Heart left ventricle (tissue), 16 donors: Measurements from ENCODE around the gene TGM1. TPM values are rescaled to one million over a fixed set of nuclear protein-coding genes. Genes with fewer than 3 reads are reported as not detected.

Source experiments
- ATAC-seq, 4 donors: fragments of 200-7000 bp; cut with Tn5 transposase; one replicate each; pipeline ENCODE4 v1.9.1; 2020 to 2022; ENCODE audit warnings: moderate library complexity in 4 of 4, mild to moderate bottlenecking in 3 of 4, moderate number of reproducible peaks in 1 of 4
- DNase-seq, 5 donors: peaks; one replicate each; pipeline ENCODE4 v3.0.0-alpha.2; 2020
- H3K27ac ChIP-seq, 12 donors: fragments of 200-600 bp; sonication (generic) in 4 of 12; one replicate each; pipeline versions ENCODE4 v1.5.0 to v1.8.0; 2016 to 2022; ENCODE audit warnings: mild to moderate bottlenecking in 2 of 12
- H3K27me3 ChIP-seq, 9 donors: fragments of 200-600 bp; sonication (generic) in 2 of 9; one replicate each; pipeline versions ENCODE4 v1.5.1 to v1.8.0; 2016 to 2022; ENCODE audit warnings: mild to moderate bottlenecking in 3 of 9
- H3K36me3 ChIP-seq, 9 donors: fragments of 200-600 bp; sonication (generic) in 2 of 9; one replicate each; pipeline versions ENCODE4 v1.5.0 to v1.8.0; 2018 to 2022; ENCODE audit warnings: mild to moderate bottlenecking in 2 of 9
- H3K4me1 ChIP-seq, 12 donors: fragments of 200-600 bp; sonication (generic) in 4 of 12; one replicate each; pipeline versions ENCODE4 v1.5.0 to v1.8.0; 2016 to 2022; ENCODE audit warnings: mild to moderate bottlenecking in 3 of 12
- H3K4me3 ChIP-seq, 12 donors: fragments of 200-600 bp; sonication (generic) in 4 of 12; one replicate each; pipeline versions ENCODE4 v1.5.0 to v1.8.0; 2017 to 2022; ENCODE audit warnings: mild to moderate bottlenecking in 9 of 12, moderate library complexity in 4 of 12
- H3K9me3 ChIP-seq, 12 donors: fragments of 200-600 bp; sonication (generic) in 4 of 12; one replicate each; pipeline versions ENCODE4 v1.5.0 to v1.8.0; 2016 to 2022; ENCODE audit warnings: mild to moderate bottlenecking in 1 of 12
- CTCF ChIP-seq, 12 donors: fragments of 200-600 bp; sonication (generic) in 4 of 12; IDR thresholded peaks; one replicate each; pipeline versions ENCODE4 v1.5.0 to v1.8.0; 2018 to 2022; ENCODE audit warnings: antibody characterized with exemption in 12 of 12, mild to moderate bottlenecking in 5 of 12
- POLR2A ChIP-seq, 2 donors: fragments of 450-650 bp; IDR thresholded peaks; one replicate each; pipeline ENCODE4 v1.6.1; 2017; ENCODE audit warnings: antibody characterized with exemption in 2 of 2, mild to moderate bottlenecking in 2 of 2, moderate library complexity in 2 of 2
- WGBS, 4 donors: extraction: QIAGEN DNeasy Blood & Tissue Kit in 2 of 4; methylation state at CpG; one replicate each; pipeline versions ENCODE4 v1.1.5 to v1.1.7; 2013 to 2018; 5-methylcytosine and 5-hydroxymethylcytosine counted together
- intact Hi-C, 10 donors: fragments of 100-400 bp; cut with DNase I; formaldehyde crosslinking; loops; one replicate each; pipeline versions ENCODE4 v1.11.1 to v1.14.2; 2022
- polyA plus RNA-seq, 2 donors: library from polyadenylated mRNA; stranded (reverse); fragments of 200-250 nt; gene quantifications; one replicate each; pipeline ENCODE4 v1.2.3, GENCODE V29; 2013
- total RNA-seq, 9 donors: library from RNA; depleted of rRNA in 2 of 9; stranded (reverse); fragments of >200 nt in 2 of 9; fragmentation: NEBNext Ultra II Directional in 3 of 9; extraction: Animal tissue kit (Norgen Biotek cat#: 25700) in 3 of 9; gene quantifications; one replicate each; pipeline versions ENCODE4 v1.1.0 to v1.2.4, GENCODE V29; 2016 to 2023
- donor health status: ischemic (EF 13 %, LVEDD 7.1; RV severe dilation, severe dysfunction).
- donor health status: healthy with polysubstance abuse.
- donor health status: DM: no; HTN: yes; CAD: no.
- donor health status: DM: no; HTN: no; CAD: no.
- donor health status: ischemic (EF 25% LVEDD 6.9; RV normal size, moderate dysfunction).
- donor health status: ischemic (EF 25% LVEDD 5.7; RV mildly dilated, moderate dysfunction).
- donor health status: healthy.
- donor health status: DM: yes; HTN: yes; CAD: no.
- donor health status: ischemic (EF 35%, LVEDD 5.7; RV mildly dilated, moderate dysfunction).
- donor health status: nonischemic (EF 11% LVEDD 7.7; RV severe dilation, severe dysfunction).
- donor health status: DM: yes; HTN: yes; CAD: no.
- donor health status: PGD.
- donor health status: ischemic (EF 29% LVEDD 5.4; RV normal size, mild dysfunction).
- donor health status: nonischemic (EF 23%, LVEDD 6.1; RV moderate dilation, normal function).

TGM1 gene
- total and polyA plus RNA-seq, 11 donors, result 0.52 to 38.9 (median 0.98) TPM; not detected in 3

- ATAC-seq, result no peak
- WGBS, 4 donors, result 91 to 95% (median 94%) methylated on average over 5 to 9 of the region's 9 CpGs
Observed at GRCh38 chr14:24267516-24267915, 4.5 kb upstream of the TGM1 start.

GRCh38 chr14:24266344-24267244 is 3.6 kb upstream of the TGM1 start:
- ATAC-seq (no peak), DNase-seq (no peak)
- H3K36me3 ChIP-seq, result peaks cover 0 to 46% (median 30%) of the 10 kb centered on the region in 9 donors
- TF ChIP-seq CTCF (IDR thresholded peaks at IDR 0.05) (no peak), POLR2A (IDR thresholded peaks at IDR 0.05) (no peak)
- no peak overlapping the region for H3K4me3 ChIP-seq
- 84 to 91% (median 88%) methylated on average over 18 of the region's 18 CpGs for WGBS, 4 donors
- no peak overlapping the region for H3K27ac ChIP-seq
- H3K9me3 ChIP-seq, result no peaks in the 10 kb centered on the region
- H3K27me3 ChIP-seq, result no peaks in the 10 kb centered on the region
- intact Hi-C loops, result no loop called here
- H3K4me1 ChIP-seq, result peaks cover 0 to 7% (median 0%) of the 10 kb centered on the region in 12 donors

More at GRCh38 chr14:24267516-24267915, 4.5 kb upstream of the TGM1 start:
- no peak for TF ChIP-seq POLR2A (IDR thresholded peaks at IDR 0.05)
- no peak for TF ChIP-seq CTCF (IDR thresholded peaks at IDR 0.05)
- H3K36me3 ChIP-seq, result peaks cover 0 to 46% (median 30%) of the 10 kb centered on the region in 9 donors
- H3K27ac ChIP-seq, result no peak overlapping the region
- no peak for DNase-seq
- no peak overlapping the region for H3K4me3 ChIP-seq
- no peaks in the 10 kb centered on the region for H3K27me3 ChIP-seq
- peaks cover 0 to 17% (median 6%) of the 10 kb centered on the region in 12 donors for H3K4me1 ChIP-seq
- H3K9me3 ChIP-seq, result no peaks in the 10 kb centered on the region
- intact Hi-C loops, result no loop called here

GRCh38 chr14:24264298-24264697 is 1.3 kb upstream of the TGM1 start:
- Histone ChIP-seq H3K27ac (no peak overlapping the region), H3K4me3 (no peak overlapping the region), H3K9me3 (no peaks in the 10 kb centered on the region), H3K27me3 (no peaks in the 10 kb centered on the region), H3K36me3 (peaks cover 0 to 44% (median 26%) of the 10 kb centered on the region in 9 donors), H3K4me1 (no peaks in the 10 kb centered on the region)
- DNase-seq (peak in 1 of 5 donors; percentile 14), ATAC-seq (no peak)
- TF ChIP-seq CTCF (IDR thresholded peaks at IDR 0.05), result no peak
- 79 to 84% (median 80%) methylated on average over 5 to 6 of the region's 6 CpGs for WGBS, 4 donors
- intact Hi-C loops, result no loop called here

GRCh38 chr14:24263848-24264247 is 871 bp upstream of the TGM1 start:
- H3K4me3 ChIP-seq, result no peak overlapping the region
- intact Hi-C loops, result no loop called here
- no peaks in the 10 kb centered on the region for H3K9me3 ChIP-seq
- TF ChIP-seq POLR2A (IDR thresholded peaks at IDR 0.05) (no peak), CTCF (IDR thresholded peaks at IDR 0.05) (no peak)
- 75 to 86% (median 80%) methylated on average over 6 of the region's 6 CpGs for WGBS, 4 donors
- no peak for DNase-seq
- H3K27me3 ChIP-seq, result no peaks in the 10 kb centered on the region
- no peak overlapping the region for H3K27ac ChIP-seq
- no peak for ATAC-seq
- H3K4me1 ChIP-seq, result no peaks in the 10 kb centered on the region
- peaks cover 0 to 40% (median 23%) of the 10 kb centered on the region in 9 donors for H3K36me3 ChIP-seq
